Measurements from ENCODE around the gene PIWIL1.

GRCh38 chr12:130331146-130331545 lies 6.5 kb upstream of the PIWIL1 start:
- TF ChIP-seq CTCF (IDR thresholded peaks at IDR 0.05) = no peak
- TF ChIP-seq POLR2A (IDR thresholded peaks at IDR 0.05) = no peak
